HepG2 (cell line): Measurements from ENCODE around the gene NKD1. TPM values are rescaled to one million over a fixed set of nuclear protein-coding genes. Genes with fewer than 3 reads are reported as not detected.

Source experiments
- CBX2 ChIP-seq, 2 experiments: fragments of 200-600 bp in 1 of 2; sonication (generic); formaldehyde crosslinking in 1 of 2; IDR thresholded peaks; 2 replicates each; pipeline versions ENCODE4 v1.7.0 to v1.8.1; 2018 to 2022; ENCODE audit warnings: low read depth in 2 of 2, low read length in 1 of 2, mild to moderate bottlenecking in 1 of 2, missing genetic modification reagents in 1 of 2
- EP300 ChIP-seq, 3 experiments: sonication (generic) in 1 of 3; formaldehyde crosslinking in 1 of 3; IDR thresholded peaks; 2 replicates each; pipeline versions ENCODE4 v1.5.1 to v1.6.1; 2011 to 2020; ENCODE audit warnings: low read depth in 2 of 3, low read length in 2 of 3, borderline replicate concordance in 1 of 3, improper control_type of control experiment in 1 of 3, mild to moderate bottlenecking in 1 of 3, missing genetic modification reagents in 1 of 3, moderate library complexity in 1 of 3
- FOXP4 ChIP-seq: sonication (generic); formaldehyde crosslinking; IDR thresholded peaks from 2 replicates; pipeline ENCODE4 v1.4.0; 2020; ENCODE audit warnings: missing genetic modification reagents
- GATAD1 ChIP-seq: IDR thresholded peaks from 2 replicates; pipeline ENCODE4 v1.6.1; 2016; ENCODE audit warnings: missing genetic modification reagents, missing compliant biosample characterization
- MAF1 ChIP-seq: sonication (generic); formaldehyde crosslinking; IDR thresholded peaks from 2 replicates; pipeline ENCODE4 v1.5.0; 2020; ENCODE audit warnings: missing genetic modification reagents, borderline replicate concordance
- MAFF ChIP-seq: IDR thresholded peaks from 2 replicates; pipeline ENCODE4 v1.6.1; 2011; ENCODE audit warnings: low read depth, low read length, improper control_type of control experiment
- NONO ChIP-seq, 2 experiments: fragments of 450-650 bp in 1 of 2; sonication (generic) in 1 of 2; formaldehyde crosslinking in 1 of 2; IDR thresholded peaks in 1 of 2; conservative IDR thresholded peaks in 1 of 2; 2 replicates each; pipeline versions ENCODE4 v1.6.1 to v1.8.0; 2017 to 2022; ENCODE audit warnings: mild to moderate bottlenecking in 1 of 2, missing genetic modification reagents in 1 of 2, moderate library complexity in 1 of 2
- REST ChIP-seq, 2 experiments: IDR thresholded peaks; 2 replicates each; pipeline ENCODE4 v1.6.1; 2011 to 2012; ENCODE audit warnings: low read length in 2 of 2, borderline replicate concordance in 1 of 2, low read depth in 1 of 2, mild to moderate bottlenecking in 1 of 2, moderate library complexity in 1 of 2
- SAP130 ChIP-seq: IDR thresholded peaks from 2 replicates; pipeline ENCODE4 v1.6.1; 2016; ENCODE audit warnings: low read depth
- TFDP2 ChIP-seq: sonication (generic); formaldehyde crosslinking; IDR thresholded peaks from 2 replicates; pipeline ENCODE4 v1.4.0; 2020; ENCODE audit warnings: missing genetic modification reagents
- ZBTB37 ChIP-seq: sonication (generic); formaldehyde crosslinking; IDR thresholded peaks from 2 replicates; pipeline ENCODE4 v1.4.0; 2020; ENCODE audit warnings: mild to moderate bottlenecking, missing genetic modification reagents
- ZFAT ChIP-seq: sonication (generic); formaldehyde crosslinking; conservative IDR thresholded peaks from 2 replicates; pipeline ENCODE4 v1.8.1; 2023; ENCODE audit warnings: missing genetic modification reagents, inconsistent platforms
- ZFP62 ChIP-seq: sonication (generic); formaldehyde crosslinking; IDR thresholded peaks from 2 replicates; pipeline ENCODE4 v1.4.0; 2020; ENCODE audit warnings: missing genetic modification reagents
- ZNF124 ChIP-seq: sonication (generic); formaldehyde crosslinking; IDR thresholded peaks from 2 replicates; pipeline ENCODE4 v1.4.0; 2020; ENCODE audit warnings: missing genetic modification reagents
- ZNF235 ChIP-seq: sonication (generic); formaldehyde crosslinking; IDR thresholded peaks from 2 replicates; pipeline ENCODE4 v1.8.1; 2023; ENCODE audit warnings: mild to moderate bottlenecking, missing genetic modification reagents, borderline replicate concordance
- ZNF274 ChIP-seq: sonication (generic); formaldehyde crosslinking; IDR thresholded peaks from 2 replicates; pipeline ENCODE4 v1.5.1; 2020; ENCODE audit warnings: mild to moderate bottlenecking, missing genetic modification reagents
- ZNF619 ChIP-seq: sonication (generic); formaldehyde crosslinking; IDR thresholded peaks from 2 replicates; pipeline ENCODE4 v1.4.0; 2020; ENCODE audit warnings: mild to moderate bottlenecking, missing genetic modification reagents
- ZNF709 ChIP-seq: sonication (generic); formaldehyde crosslinking; IDR thresholded peaks from 2 replicates; pipeline ENCODE4 v1.5.0; 2020; ENCODE audit warnings: mild to moderate bottlenecking, missing genetic modification reagents
- ZNF747 ChIP-seq: sonication (generic); formaldehyde crosslinking; IDR thresholded peaks from 2 replicates; pipeline ENCODE4 v1.8.1; 2023; ENCODE audit warnings: missing genetic modification reagents, mild to moderate bottlenecking, borderline replicate concordance
- polyA plus RNA-seq, 8 experiments: library from polyadenylated mRNA; depleted of rRNA in 3 of 8; stranded (reverse) in 7 of 8; unstranded in 1 of 8; fragments of >200 nt; fragmentation: Illumina TruSeq in 4 of 8; extraction: Trizol in 4 of 8; gene quantifications; 2 replicates each; pipeline versions ENCODE4 v1.2.1 to v1.2.3, GENCODE V29; 2011 to 2016; ENCODE audit warnings: low read depth in 4 of 8, missing spikeins in 1 of 8, mixed read lengths in 1 of 8; ENCODE audit not compliant: insufficient read depth in 1 of 8
- total RNA-seq, 5 experiments: library from RNA; depleted of rRNA; stranded (reverse); fragments of >200 nt; fragmentation: Illumina TruSeq; extraction: Trizol; gene quantifications; 2 replicates each; pipeline ENCODE4 v1.2.3, GENCODE V29; 2016; ENCODE audit warnings: low read depth in 1 of 5

Gene NKD1
- total and polyA plus RNA-seq, 2 of the 13 experiments (the other 11 are each of a cell fraction or from before 2014, with no cell fraction given), result 70.4 to 121 TPM

GRCh38 chr16:50505714-50506542 is 42.3 kb upstream of the NKD1 start (continued):
- TF ChIP-seq GATAD1 (CRISPR knock-in tag) (peak; percentile 35; the same call in 1 of the 2 replicates), REST (IDR thresholded peaks at IDR 0.05; ENCODE audit: borderline replicate concordance in 1 of 2, low read depth in 1 of 2, low read length in 2 of 2) (no peak), EP300 (IDR thresholded peaks at IDR 0.05; ENCODE audit: low read depth in 2 of 2, low read length in 2 of 2) (peak in 1 of 2 experiments; percentile 79; a peak in 2 of 4 replicates), EP300 (CRISPR knock-in tag; IDR thresholded peaks at IDR 0.05; ENCODE audit: borderline replicate concordance) (peak; percentile 57), MAFF (no peak), CBX2 (IDR thresholded peaks at IDR 0.05; ENCODE audit: low read depth, low read length) (no peak), CBX2 (CRISPR knock-in tag; IDR thresholded peaks at IDR 0.05; ENCODE audit: low read depth) (no peak), ZNF124 (CRISPR knock-in tag) (no peak), FOXP4 (CRISPR knock-in tag) (no peak; the same call in none of the 2 replicates), ZBTB37 (CRISPR knock-in tag) (0 out of 2 replicates have a peak, but pooled peaks have one; percentile 1), ZFP62 (CRISPR knock-in tag) (no peak), TFDP2 (0 out of 2 replicates have a peak, but pooled peaks have one; percentile 44), ZNF235 (CRISPR knock-in tag) (peak; percentile 73; the same call in 1 of the 2 replicates), ZNF709 (peak; percentile 69; the same call in 1 of the 2 replicates), NONO (IDR thresholded peaks at IDR 0.05) (no peak), NONO (CRISPR knock-in tag; conservative IDR thresholded peaks at IDR 0.05) (no peak), ZFAT (CRISPR knock-in tag) (no peak), ZNF619 (CRISPR knock-in tag) (no peak; the same call in 1 of the 2 replicates), SAP130 (CRISPR knock-in tag) (peak; percentile 62), ZNF274 (CRISPR knock-in tag) (peak; percentile 78), MAF1 (CRISPR knock-in tag) (no peak; the same call in 1 of the 2 replicates), ZNF747 (CRISPR knock-in tag) (0 out of 2 replicates have a peak, but pooled peaks have one; percentile 27)
